Measurements from ENCODE around the gene NEURL1B.

DNA sequence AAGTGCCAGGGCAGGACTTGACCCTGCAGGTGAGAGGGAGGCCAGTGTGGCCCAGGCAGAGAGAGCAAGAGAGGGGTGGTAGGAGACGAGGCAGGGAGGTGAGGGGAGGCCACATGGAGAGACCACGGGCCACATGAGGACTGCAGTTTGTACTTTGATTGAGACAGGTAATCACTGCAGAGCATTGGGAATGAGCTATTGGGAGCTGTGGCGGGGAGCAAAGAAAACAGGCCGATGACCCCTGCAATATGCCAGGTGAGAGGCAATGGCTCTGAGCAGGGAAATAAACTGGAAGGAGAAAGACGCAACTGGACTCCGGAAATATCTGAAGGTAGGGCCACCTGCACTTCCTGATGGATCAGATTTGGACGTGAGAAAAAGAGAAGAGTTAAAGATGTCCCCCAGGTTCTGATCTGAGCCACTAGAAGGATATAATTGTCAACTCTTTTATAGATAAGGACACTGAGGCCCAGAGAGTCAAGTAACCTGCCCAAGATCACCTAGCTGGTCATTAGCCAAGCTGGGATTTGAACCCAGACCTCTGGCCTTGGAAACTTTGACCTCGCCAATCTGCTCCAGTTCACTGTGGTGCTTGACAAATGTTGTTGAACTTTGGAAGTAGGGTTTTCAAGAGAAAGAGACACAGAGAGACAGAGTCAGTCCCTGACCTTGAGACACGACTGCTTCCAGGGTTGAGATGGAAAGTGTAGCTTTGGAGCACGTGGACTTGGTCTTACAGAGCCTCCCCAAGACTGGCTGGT lies 87.6 kb downstream of the NEURL1B start:
- no peak for TF ChIP-seq POLR2A (IDR thresholded peaks at IDR 0.05)
- TF ChIP-seq, protein P1, sequence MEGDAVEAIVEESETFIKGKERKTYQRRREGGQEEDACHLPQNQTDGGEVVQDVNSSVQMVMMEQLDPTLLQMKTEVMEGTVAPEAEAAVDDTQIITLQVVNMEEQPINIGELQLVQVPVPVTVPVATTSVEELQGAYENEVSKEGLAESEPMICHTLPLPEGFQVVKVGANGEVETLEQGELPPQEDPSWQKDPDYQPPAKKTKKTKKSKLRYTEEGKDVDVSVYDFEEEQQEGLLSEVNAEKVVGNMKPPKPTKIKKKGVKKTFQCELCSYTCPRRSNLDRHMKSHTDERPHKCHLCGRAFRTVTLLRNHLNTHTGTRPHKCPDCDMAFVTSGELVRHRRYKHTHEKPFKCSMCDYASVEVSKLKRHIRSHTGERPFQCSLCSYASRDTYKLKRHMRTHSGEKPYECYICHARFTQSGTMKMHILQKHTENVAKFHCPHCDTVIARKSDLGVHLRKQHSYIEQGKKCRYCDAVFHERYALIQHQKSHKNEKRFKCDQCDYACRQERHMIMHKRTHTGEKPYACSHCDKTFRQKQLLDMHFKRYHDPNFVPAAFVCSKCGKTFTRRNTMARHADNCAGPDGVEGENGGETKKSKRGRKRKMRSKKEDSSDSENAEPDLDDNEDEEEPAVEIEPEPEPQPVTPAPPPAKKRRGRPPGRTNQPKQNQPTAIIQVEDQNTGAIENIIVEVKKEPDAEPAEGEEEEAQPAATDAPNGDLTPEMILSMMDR (IDR thresholded peaks at IDR 0.05 in 4 of 5, conservative IDR thresholded peaks at IDR 0.05 in 1 of 5): no peak

Measured in gastrocnemius medialis (tissue), 4 donors.